SH-SY5Y (cell line): ENCODE measurements around the gene MIER1.

Experiments used
- GATA2 ChIP-seq: IDR thresholded peaks from 2 replicates; pipeline ENCODE4 v1.6.1; 2011; ENCODE audit warnings: mild to moderate bottlenecking, low read depth, low read length
- GATA3 ChIP-seq: IDR thresholded peaks from 2 replicates; pipeline ENCODE4 v1.6.1; 2011; ENCODE audit warnings: low read depth, mild to moderate bottlenecking, low read length, moderate library complexity

- no peak for TF ChIP-seq GATA2
- no peak for TF ChIP-seq GATA3
Measured at GRCh38 chr1:66890621-66891020, 34.2 kb upstream of the MIER1 start.
